HG03460 (cell line): ENCODE measurements around the gene LPP.

ENCODE experiments used
- ATAC-seq: cut with Tn5 transposase; IDR thresholded peaks from one replicate; pipeline ENCODE4 v1.9.1; 2021; ENCODE audit not compliant: unreplicated experiment

The LPP gene

DNA sequence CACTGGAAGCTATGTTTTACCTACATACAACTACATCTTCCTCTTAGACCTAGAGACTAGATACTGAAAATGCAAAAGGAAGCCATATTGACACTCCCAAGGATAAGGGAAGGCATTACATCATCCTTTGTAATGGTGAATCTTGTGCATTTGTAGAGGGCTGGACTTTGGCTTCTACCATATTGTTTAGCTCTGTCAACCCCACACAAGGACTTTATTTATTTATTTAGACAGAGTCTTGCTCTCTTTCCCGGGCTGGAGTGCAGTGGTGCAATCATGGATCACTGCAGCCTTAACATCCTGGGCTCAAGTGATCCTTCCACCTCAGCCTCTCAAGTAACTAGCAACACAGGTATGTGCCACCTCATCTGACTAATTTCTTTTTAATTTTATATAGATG lies 686.3 kb downstream of the LPP start:
- no peak for ATAC-seq

DNA sequence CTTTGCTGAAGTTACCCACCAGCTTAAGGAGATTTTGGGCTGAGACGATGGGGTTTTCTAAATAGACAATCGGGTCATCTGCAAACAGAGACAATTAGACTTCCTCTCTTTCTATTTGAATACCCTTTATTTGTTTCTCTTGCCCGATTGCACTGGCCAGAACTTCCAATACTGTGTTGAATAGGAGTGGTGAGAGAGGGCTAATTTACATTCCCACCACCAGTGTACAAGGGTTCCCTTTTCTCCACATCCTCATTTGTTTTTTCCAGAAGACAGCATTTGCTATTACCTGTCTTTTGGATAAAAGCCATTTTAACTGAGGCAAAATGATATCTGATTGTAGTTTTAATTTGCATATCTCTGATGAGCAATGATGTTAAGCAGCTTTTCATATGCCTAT lies 687.9 kb downstream of the LPP start:
- ATAC-seq: no peak

DNA sequence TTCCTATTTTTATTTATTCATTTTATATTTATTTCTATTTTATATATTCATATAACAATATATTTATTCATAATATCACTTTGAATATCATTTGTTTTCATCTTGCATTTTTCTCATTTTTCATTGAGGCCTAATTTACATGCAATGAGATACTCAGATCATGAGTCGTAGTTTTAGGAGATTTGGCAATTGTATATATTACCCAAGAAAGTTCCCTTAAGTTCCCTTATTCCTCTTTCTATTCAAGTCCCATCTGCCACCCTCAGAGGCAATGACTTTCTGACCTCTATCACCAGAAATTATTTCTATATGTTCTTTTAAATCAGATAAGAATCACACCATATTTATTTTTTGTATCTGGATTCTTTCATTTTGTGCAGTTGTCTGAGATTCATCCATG lies 688.7 kb downstream of the LPP start:
- ATAC-seq: no peak

DNA sequence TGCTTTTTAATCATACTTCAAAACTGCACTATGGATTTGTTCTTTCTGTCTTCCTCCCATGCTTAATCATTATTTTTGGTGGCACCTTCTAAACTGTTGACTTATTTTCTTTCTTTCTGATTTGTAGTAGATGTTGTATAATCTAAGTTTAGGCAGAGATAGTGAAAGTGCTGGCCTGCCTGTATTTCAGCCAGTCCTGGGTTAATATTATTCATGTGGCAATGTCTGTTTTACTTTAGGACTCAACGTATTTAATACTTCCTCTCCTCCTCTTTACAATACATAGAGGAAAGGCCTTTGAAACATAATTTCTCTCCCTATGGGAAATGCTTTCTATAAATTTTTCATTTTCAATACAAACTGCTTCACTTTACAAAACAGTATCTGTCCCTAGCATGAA lies 690.1 kb downstream of the LPP start:
- no peak for ATAC-seq

DNA sequence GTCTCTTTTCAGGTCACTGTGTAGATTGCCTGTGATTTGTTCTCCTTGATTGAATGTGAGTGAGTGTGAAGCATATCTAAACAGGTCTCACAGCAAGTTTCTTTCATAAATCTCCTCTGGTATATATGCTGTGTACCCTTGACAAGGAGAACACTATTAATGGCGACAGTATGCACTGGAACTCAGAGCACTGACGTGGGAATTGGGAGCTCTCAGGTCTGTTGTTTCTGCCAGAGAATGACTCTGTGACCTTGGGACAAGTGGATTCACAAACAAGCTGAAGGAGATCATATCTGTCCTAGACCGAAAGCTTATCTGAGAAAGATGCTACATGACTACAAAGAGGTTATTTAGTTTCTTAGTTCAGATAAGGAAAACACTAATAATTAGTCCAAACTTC lies 691.6 kb downstream of the LPP start:
- ATAC-seq: no peak

DNA sequence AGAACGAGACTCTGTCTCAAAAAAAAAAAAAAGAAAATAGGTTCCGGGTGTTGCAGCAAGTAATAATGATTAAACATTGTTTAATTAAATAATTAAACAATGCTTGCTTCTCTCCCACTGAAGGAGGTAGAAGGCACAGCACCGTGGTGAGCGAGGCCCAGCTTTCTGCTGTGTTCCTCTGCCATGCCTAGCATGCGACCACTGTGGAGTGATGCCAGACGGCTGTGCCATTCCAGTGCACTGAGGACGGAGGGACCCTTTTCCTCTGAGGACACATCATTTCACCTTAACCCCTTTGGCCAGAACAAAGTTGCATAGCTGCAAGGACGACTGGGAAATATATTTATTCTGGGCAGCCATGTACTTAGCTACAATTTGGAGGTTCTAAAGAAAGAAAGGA lies 695.0 kb downstream of the LPP start:
- no peak for ATAC-seq

DNA sequence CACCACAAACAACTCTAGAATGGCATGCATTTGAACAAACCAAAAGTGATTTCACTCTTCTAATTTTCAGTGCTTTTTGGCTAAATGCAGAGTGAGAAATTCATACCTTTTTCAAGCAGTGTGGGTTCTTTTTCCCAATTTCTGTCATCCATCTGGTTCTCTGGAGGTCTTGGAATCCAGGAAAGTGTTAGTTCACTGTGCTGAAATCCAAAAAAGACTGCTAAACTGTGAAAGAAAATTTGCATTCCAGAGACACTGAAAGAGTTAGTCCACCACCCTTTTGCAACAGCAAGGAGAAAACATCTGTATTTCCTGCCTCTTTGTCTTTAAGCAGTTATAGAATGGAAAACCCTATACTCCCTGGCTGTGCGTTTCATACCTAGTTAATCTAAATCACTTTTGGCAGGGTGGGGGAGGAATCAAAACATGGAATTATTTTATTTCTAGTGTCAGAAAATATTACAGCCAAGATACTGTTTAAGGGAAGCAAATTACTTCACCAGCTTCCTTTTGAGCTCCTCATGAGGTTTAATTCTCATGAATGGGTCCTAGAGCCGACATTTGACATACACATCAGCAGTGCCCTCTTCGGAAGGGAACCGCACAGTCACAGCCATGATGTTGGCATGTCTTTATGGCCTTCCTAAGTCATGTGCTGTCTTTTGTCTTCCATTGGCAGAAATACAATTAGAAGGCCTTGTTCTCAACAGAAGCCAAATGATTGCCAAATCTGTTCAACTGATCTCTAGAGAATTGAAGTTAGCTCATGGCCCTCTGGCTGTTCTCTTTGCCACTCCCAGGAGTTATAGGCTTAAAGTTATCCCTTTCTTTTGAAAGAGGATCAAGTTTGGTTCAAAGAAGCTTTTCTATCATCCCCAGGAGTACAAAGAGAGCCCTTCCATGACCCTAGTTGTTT lies 700.2 kb downstream of the LPP start:
- no peak for ATAC-seq

DNA sequence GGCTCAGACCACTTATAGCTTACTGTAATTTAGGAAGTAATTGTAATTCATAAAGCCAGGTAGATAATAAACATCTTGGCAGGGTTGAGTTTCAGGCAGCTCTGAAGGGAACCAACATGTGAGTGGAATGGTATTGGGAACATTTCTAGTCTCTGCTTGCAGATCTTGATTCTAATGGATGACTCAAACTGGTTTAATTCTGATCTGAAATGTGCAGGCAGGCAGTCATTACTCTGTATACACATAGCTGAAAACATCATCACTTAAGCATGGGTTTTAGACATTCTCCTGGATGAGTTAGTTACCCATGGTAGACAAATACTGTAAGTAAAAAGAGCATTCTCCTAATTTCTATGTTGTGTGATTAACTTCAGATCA lies 700.8 kb downstream of the LPP start:
- no peak for ATAC-seq

DNA sequence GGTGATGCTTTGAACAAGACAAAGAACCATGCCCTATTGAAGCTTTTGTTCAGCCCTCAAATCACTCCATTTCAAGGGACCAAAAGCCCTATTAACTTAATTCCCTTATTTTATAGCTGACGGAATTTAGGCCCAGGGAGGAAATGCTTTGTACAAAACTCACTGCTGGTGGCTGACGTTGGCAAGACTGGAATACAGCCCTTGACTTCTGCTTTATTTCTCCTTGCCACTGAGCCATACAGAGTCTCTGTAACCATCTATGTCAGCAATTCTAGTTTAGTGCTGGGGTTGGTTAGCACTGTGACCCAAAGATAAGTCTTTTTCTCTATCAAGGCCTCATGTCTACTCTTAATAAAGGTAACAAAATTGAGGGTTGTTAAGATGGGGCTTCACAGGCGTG lies 701.7 kb downstream of the LPP start:
- no peak for ATAC-seq

DNA sequence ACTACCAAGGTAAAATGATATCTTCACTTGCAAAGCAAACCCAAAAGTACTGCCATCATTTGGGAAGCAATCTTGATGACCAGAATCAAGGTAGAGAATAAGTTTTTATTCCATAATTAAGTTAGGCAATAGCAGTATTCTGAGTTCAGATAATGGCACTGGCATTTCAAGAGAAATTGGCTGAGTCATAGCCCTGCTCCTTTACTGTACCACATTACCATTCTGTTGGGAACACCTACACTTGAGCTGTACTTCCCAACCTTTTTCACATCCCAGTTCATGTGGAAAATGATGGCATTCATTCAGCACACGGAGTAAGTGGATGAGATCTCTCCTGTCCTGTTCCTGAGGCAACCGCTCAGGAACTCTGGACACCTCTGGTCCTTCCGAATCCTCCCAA lies 706.2 kb downstream of the LPP start:
- ATAC-seq: no peak

DNA sequence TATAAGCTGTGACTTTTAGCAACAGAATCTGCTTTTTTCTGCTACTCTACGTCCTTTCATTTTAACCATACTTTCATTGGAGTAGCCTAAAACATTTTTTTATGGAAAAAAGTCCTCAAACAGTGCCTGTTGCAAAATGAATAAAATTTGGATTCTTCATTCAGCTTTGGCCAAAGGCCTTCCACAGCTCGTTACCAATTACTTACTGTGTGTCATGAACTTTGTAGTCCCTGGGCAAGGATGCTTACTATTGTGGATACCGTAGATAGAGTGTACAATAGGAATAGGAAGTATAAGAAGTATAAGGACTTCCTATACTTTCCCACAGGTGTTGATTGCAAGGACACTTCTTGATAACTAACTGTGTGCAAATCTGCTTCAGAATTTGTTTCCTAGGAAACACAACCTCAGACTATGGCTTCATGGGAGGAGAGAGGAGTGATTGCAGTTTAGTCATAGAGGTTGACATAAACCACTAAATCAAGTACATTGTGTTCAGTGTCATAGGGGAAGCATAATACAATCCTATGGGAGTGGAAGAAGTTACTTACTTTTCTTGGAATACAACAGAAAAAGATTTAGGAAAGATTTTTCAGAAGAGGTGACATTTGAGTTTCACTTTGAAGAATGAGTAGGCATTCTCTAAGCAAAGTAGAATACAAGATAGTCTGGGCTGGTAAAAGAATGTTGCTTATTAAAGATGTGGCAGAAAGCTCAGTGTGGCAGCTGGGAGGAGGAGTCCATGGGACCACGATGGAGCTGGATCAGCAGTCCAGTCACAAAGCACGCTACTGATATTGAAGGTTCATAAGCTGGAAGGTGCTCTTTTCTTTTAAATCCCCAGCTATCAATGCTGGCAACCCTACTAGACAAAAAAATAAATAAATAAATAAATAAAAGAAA lies 708.1 kb downstream of the LPP start:
- no peak for ATAC-seq

DNA sequence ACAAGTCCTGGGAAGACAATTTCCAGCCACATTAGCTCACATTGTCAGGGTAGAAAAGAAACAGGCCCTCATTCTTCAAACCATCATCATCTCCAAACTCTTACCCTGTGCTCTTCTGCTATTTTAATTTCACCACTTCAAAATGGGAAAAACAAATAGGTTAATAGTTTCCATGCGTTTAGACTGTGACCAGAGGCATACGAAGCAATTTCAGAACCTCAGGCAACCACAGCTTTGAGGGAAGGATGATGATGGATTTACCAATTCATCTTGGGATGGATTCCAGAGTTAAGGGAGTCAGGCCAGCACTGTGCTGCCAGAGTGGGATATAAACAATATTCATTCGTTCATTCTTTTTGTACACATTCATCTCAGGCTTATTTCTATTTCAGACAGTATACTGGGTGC lies 710.0 kb downstream of the LPP start:
- ATAC-seq: no peak

DNA sequence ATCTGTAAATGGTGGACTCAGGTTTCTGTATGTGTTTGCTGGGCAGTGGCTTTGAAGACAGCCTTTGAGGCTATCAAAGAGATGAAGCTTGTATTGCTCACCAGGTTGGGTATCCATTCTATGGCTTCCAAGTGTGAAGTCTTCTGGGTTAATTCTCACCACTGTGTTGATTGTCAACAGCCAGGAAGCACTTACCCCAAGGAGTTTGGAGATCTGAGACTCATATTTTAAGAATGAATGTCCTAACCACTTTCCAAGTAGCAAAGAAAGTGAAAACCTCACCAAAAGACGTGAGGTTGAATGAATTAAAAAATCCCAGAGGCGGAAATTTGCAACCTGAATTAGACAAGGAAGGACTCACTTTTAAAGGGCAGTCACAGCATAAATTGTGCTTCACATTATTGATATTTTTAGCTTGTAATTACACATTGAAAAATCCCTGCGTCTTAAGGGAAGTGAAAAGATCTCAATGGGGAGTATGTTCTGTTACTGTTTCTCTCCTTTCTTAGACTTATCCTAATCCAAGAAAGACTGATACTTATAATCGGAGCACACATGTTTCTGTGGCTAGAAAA lies 713.8 kb downstream of the LPP start:
- ATAC-seq: no peak

DNA sequence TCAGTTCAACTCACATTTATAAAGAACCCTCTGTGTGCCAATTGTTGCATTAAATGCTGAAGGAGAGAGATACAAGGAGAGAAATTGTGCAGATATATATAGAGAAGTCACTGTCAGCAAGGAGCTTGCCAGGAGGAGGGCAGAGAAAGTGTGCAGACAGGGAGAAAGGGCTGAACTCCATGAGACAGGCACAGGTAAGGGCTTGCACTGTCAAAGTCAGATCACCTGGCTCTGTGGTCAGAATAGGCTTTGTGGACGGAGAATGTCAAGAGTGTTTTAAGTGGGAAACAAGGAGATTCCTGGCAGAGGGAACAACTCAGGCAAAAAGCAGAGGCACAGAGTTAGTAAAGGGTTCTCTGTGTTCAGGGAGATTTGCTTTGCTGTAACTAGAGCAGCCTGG lies 714.8 kb downstream of the LPP start:
- no peak for ATAC-seq

DNA sequence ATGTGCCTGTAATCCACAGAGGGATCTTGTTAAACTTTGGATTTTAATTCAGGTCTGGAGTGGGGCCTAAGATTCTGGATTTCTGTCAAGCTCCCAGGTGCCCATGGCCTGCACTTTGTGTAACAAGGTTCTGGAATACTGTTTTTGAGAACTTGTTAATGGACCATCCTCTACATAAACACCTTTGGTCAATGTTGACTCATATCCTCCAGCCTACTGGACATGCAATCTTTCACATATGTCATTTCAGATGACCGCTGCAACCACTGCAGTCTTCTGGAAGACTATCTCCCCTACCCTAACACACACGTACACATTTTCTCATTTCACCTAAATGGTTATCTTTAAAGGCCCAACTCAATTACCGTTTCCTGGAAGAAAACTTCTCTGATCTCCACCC lies 715.7 kb downstream of the LPP start:
- no peak for ATAC-seq

DNA sequence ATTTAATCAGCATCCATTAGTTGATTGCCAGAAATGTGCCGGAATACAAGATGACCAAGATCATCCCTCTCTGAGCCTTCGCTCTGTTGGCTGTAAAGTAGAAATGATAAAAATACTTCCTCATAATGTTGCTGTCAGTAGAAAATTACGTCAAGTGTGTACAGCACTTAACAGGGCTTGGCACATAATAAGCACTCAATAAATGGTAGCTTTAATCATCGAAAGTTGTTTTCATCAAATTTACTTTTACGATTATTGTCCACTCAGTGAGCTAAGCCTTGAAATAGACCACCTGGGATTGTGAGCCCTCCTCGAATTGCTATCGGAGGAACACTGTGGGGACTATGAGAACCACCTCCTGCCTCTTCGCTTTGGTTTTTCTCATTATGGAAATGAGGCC lies 716.5 kb downstream of the LPP start:
- no peak for ATAC-seq

DNA sequence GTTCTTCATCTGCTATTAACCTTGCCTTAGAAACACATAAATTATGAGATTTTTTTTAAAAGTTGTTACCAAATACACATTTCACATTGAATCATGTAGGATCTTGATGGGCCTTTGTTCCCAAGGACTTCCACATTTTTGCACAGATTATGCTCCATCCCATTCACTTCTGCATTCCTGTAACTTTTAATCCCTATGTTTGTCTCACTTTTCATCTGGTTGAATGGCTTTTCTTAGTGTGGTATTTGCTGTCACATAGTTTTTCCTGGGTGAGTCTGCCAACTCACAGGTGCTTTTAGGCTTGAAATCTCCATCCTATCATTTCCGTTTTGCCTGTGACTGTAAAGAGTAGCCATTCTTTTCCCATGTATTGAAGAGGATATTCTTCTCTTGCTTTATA lies 720.6 kb downstream of the LPP start:
- ATAC-seq: no peak

DNA sequence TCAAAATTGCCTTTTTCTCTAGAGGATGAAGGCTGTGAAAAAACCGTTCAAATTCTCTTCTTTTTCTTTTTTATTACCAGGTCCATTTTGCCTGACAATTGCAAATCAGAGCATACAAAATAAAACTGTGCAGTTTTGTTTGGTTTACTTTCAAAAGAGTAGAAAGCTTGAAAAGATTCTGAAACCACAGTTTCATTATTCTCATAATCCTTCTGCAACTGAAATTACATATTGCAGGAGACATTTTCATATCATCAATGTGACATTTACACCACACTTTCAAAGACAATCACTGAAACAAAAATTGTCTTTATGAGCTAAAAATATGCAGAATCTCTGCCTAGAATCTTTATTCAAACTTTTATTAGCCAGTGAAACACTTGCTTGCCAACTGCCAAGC lies 721.5 kb downstream of the LPP start:
- ATAC-seq: no peak

DNA sequence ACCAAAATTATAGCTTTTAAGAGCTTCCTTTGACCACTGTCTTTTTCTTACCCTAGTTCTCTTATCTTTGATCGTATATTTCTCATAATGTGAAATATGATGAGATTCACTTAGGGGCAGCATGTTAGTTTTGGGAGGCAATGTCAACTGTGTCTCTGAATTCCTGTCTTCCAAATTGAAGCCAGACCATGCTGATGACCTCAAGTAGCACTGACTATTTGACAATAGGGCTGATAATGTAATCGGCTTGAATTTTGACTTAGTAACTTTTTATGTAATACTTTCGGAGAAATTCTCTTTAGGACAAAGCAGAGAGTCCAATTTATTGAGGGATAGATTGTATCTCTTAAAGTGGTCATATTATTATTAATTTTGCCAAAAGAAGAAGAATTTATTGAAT lies 722.4 kb downstream of the LPP start:
- no peak for ATAC-seq

DNA sequence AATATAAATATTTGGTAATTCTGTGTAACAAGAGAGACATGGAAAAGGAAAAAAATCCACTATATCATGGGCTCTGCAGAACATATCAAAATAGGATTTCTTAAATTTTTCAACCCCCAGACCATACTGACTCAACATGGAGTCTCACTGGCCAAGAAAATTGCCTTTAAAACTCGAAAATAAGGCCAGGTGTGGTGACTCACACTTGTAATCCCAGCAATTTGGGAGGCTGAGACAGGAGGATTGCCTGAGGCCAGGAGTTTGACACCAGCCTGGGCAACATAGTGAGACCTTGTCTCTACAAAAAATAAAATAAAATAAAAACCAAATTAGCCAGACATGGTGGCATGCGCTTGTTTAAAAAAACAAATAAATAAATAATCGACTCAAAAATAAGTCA lies 723.4 kb downstream of the LPP start:
- no peak for ATAC-seq

DNA sequence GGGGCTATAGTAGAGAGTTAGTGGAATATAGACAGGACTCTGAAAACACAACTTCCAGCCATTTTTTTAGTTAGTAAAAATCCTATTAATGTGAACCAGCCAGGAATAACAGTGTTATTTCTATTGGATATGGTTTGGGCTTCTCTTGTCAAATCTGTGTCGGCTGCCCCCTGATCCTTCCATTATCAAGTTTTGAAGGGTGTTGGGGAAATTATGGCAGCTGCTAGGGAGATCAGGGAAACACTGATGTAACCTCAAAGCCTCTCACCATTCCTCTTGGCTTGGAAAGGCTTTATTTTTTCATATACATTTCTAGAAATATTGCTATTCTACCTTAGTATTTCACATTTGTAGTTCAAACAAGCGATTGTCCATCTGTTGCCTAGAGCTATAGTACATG lies 724.1 kb downstream of the LPP start:
- ATAC-seq: no peak
